Measurements from ENCODE around the gene SLC9A9.

GRCh38 chr3:143653935-143654334 is 194.3 kb downstream of the SLC9A9 start:
- TF ChIP-seq CTCF (IDR thresholded peaks at IDR 0.05; ENCODE audit: poor library complexity, severe bottlenecking) (no peak), EZH2 (IDR thresholded peaks at IDR 0.05; ENCODE audit: borderline replicate concordance, insufficient read depth, low read length, poor library complexity, severe bottlenecking) (no peak), REST (IDR thresholded peaks at IDR 0.05; ENCODE audit: borderline replicate concordance) (no peak), RAD21 (conservative IDR thresholded peaks at IDR 0.05) (no peak), POLR2AphosphoS5 (IDR thresholded peaks at IDR 0.05) (no peak), TAF1 (IDR thresholded peaks at IDR 0.05; ENCODE audit: low read depth) (no peak), EP300 (conservative IDR thresholded peaks at IDR 0.05; ENCODE audit: poor library complexity, severe bottlenecking) (no peak), SMC3 (conservative IDR thresholded peaks at IDR 0.05; ENCODE audit: poor library complexity) (no peak)
